Endothelial cell of umbilical vein (primary cell): Measurements from ENCODE around the gene GABRA6.

ENCODE experiments used
- CTCF ChIP-seq, 2 donors: IDR thresholded peaks; 1 replicate in 1 of 2; 2 replicates in 1 of 2; pipeline ENCODE4 v1.5.1; 2011; ENCODE audit warnings: low read length in 2 of 2, mild to moderate bottlenecking in 2 of 2, moderate library complexity in 2 of 2, control low read depth in 1 of 2, inconsistent platforms in 1 of 2, low read depth in 1 of 2; ENCODE audit not compliant: insufficient read depth in 1 of 2; ENCODE audit errors: extremely low read depth in 1 of 2
- JUN ChIP-seq: IDR thresholded peaks from 2 replicates; pipeline ENCODE4 v1.6.1; 2011; ENCODE audit warnings: borderline replicate concordance, low read depth; ENCODE audit not compliant: insufficient read length, insufficient read depth
- MYC ChIP-seq: IDR thresholded peaks from one replicate; pipeline ENCODE4 v1.6.1; 2011; ENCODE audit warnings: mild to moderate bottlenecking, low read depth, low read length
- POLR2AphosphoS5 ChIP-seq: IDR thresholded peaks from 2 replicates; pipeline ENCODE4 v1.6.1; 2012; ENCODE audit warnings: low read depth, mild to moderate bottlenecking, control low read depth, low read length, moderate library complexity; ENCODE audit not compliant: insufficient read depth

- no peak for TF ChIP-seq CTCF (IDR thresholded peaks at IDR 0.05; ENCODE audit: extremely low read depth in 1 of 2, insufficient read depth in 1 of 2, low read depth in 1 of 2, low read length in 2 of 2)
- TF ChIP-seq MYC: no peak
- no peak for TF ChIP-seq JUN
- TF ChIP-seq POLR2AphosphoS5: no peak
Observed at GRCh38 chr5:161734741-161735140, 49.2 kb downstream of the GABRA6 start.
